GM18867 (cell line): ENCODE data around the gene CAMSAP3.
A peak's percentile ranks its signal among the peaks of the same experiment; 100 is the strongest.
"Not testable (repeated sequence)": the region's sequence is repeated elsewhere in the genome, so short reads cannot be mapped to it uniquely, and the experiment has no call there.

Experiments
- ATAC-seq: cut with Tn5 transposase; IDR thresholded peaks from one replicate; pipeline ENCODE4 v1.9.1; 2021; ENCODE audit warnings: mild to moderate bottlenecking, moderate library complexity; ENCODE audit not compliant: unreplicated experiment

The CAMSAP3 gene

DNA sequence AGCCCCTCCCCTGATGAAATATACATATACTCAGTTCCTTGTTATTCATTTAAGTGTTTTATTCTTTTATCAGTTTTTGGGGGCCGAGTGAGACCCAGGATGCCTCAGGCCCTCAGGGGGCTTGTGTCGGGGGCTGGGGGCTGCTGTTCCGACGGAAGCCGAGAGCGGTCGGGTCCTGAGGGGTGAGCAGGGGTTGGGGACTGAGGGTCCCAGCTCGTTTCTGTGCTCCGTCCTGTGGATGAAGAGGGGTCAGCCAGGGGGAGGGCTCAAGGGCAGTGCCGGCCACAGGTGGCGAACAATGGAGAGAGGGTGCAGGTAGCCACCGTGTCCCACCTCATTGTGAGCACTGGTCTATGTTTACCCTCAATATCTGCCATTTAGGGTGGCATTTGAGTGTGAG is 35.9 kb downstream of the CAMSAP3 start:
- no peak for ATAC-seq

DNA sequence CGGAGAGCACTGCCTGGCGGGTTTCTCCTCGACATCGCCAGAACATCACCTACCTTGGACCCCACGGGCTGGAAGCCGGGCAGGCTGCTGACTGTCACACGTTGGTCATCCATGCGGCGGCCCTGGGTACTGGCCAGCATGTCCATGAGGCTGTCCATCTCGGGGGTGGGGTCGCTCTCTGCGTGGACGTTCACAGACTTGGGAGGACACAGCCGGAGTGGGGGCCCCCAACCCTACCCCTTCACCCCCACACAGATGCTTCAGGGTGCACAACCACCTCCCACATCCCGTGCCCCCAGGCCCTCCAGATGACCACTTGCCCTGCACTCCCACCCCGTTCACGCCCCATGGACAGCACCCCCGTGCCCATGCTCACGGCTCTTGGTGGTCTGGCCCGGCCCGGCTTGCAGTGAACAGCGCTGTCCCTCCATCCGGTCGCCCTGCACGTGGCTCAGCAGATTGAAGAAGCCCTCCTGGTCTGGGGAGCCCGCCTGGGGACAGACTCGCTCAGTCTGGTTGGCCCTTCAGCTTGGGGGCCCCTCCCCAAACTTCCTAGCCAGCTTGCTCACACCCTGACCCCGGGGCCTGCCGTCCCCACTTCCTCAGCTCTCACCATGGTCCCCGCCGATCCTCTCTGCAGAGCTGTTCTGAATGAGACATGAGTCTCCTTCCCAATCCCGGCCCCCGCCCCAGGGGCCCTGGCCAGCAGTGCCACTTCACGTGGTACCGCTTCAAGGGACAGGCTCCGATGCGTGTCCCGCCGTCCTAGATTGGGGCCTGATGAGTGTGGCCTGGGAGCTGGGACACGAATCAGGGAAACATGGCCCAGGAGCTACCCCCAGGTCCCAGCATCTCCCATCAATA is 36.9 kb downstream of the CAMSAP3 start:
- no peak for ATAC-seq

DNA sequence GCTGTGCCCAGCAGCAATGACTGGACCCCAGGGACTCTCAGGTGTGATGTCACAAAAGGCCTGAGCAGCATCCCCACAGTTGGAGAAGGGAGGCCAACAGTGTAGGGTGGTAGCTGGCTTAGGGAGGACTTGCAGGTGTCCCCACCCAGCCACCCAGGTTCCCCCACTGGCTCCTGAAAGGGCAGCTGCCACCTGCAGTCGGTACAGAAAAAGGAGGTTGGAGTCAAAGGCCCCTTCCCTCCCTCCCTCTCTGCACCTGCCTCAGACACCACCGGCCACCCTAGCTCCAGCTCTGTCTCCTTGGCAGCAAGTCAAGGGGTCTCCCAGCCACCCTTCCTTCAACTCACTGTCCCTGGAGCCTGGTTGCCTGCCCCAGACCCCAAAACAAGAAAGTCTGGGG is 38.0 kb downstream of the CAMSAP3 start, which contains the start of gene PCP2:
TSS of gene PCP2 (minus strand) at position 22 of the 400 bp plus-strand sequence. CDS start 262 bp downstream, outside the sequence.
- ATAC-seq: no peak

DNA sequence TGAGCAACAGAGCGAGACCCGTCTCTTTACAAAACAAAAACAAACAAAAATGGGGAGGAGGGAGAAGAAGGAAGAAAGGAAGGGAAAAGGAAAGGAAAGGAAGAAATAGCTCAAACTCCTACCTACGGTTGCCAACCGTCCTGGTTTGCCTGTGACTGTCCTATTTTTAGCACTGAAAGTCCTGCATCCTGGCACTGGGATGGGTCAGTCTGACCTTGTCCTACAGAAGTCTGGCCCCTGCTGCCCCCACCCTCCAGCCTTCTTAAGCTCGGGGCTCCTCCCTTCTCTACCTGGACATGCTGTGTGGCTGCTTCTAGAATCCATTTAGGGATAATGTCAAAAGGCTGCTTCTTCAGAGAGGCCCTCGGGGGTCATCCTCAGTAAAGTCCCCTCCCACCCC is 40.0 kb downstream of the CAMSAP3 start:
- ATAC-seq: no peak

DNA sequence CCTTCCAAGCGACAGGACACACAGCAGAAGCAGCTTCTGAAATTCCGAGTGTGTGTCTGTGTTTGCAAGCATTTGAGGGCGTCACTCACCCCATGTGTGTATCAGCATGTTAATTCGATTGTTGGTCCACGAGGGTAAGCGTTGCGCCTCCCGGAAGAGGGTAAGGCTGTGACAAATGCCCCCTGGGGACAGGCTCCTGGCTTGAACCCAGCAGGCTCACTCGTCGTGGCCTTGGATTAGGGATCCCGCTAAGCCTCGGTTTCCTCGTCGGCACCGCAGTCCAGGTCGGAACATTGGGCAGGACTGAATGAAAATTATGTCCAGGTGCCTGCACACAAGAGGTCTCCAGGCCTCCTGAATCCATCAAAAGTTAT is 40.6 kb downstream of the CAMSAP3 start:
- ATAC-seq: no peak

DNA sequence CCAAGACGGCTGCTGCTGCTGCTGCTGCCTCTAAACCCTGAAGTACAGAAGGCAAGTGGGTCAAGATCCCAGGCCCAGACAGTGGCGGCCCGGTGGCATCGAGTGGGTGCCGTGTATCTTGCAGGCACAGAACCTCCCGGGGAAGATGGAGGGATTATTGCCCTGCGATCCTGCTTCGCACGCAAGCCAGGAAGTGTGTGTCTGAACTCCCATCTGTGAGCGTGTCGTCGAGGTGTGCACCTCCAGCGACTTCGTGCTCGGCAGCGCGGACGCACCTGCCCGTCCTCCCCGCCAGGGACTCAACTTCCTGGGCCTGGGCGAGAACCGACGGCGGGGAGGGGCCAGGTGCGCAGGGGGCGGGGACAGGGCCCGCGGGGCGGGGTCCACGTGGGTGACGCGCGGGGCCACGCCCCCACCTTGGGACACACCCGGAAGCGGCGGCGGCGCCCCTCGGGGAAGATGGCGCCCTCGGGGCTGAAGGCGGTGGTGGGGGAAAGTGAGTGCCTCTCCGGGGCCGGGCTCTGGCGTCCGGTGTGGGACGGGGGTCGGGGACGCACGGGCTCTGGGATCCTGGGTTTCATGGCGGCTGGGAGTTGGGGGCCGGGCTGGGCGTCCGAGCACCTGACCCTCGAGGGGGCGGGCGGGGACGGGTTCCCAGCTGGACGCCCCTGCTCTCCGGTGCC is 41.2 kb downstream of the CAMSAP3 start, which contains the start of gene STXBP2:
TSS of gene STXBP2 (plus strand) at position 420 of the 683 bp plus-strand sequence. CDS start at position 460, 40 bp downstream.
- ATAC-seq: peak; percentile 65

DNA sequence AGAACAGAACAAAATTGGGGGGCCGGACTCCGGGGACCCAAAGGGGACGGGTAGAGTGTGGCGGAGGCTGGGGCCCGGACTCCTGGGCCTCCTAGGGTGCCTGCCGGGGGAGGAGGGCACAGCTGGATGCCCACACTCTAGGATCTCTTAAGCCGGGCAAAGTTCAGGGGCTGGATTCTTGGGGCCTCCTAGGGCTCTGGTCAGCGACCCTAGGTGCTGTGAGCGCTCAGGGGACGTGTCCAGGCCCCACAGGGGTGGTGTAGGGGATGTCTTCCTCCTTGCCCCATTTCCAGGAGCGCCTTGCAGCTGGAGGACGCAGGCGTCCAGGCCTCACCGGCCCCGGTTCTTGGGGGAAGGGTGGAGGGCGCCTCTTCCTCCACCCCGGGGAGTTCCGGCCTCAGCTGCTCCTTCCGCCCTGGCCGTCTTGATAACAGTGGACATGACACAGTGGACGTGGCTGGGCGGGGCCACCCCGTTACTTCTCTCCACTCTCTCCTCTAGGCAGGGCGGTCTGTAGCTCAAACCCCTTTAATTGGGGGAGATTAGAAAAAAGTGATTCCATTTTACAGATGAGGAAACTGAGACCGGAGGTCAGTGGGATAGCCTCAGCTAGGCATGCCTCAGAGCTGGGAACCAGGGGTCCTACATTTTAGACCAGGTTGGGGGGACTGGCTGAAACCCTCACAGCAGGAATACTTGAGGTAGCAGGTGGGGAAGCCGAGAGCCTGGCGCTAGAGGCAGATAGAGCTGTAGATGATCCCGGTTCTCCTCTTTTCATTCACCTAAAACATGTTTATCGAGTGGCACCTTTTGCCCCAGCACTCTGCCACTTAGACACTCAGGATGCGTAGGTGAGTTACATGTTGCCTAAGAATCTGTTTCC is 42.0 kb downstream of the CAMSAP3 start:
- peak; percentile 25 for ATAC-seq

DNA sequence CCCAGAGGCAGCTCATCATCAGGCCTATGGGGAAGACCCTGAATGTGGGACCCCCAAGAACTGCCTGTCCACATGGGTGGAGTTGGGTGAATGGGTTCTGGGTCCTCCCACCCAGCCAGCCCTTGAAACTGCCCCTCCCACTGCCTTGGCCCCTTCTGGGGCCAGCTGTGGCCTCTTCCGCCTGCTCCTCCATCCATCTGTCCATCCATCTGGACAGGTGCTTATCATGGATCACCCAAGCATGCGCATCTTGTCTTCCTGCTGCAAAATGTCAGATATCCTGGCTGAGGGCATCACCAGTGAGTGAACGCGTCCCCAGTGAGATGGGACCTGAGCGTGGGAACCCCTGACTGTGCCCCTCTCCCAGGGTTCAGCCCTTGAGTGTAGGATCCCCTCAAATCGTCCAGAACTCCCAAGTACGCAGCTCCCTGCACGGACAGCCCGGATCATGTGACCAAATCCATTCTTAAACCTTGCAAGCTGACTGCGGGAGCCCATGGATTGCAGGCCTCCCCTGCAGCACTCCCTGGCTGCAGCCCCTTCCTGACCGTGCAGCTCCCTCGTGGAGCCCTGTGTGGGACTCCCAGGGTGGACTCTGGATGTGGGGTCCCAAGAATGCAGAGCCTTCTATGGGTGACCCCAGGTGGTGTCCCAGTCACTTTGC is 43.3 kb downstream of the CAMSAP3 start:
- ATAC-seq: no peak

DNA sequence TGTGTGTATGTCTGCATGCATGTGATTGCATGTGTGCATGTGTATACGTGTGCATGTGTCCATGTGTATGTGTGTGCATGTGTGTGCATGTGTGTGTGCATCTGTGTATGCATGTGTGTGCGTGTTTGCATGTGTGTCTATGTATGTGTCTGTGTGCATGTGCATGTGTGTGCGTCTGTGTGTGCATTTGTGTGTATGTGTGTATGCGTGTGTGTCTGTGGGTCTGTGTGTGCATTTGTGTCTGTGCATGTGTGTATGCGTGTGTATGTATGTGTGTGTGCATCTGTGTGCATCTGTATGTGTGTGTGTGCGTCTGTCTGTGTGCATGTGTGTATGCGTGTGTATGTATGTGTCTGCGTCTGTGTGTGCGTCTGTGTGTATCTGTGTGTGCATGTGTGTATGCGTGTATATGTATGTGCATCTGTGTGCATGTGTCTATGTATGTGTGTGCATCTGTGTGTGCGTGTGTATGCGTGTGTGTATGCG is 44.2 kb downstream of the CAMSAP3 start:
- no peak for ATAC-seq

DNA sequence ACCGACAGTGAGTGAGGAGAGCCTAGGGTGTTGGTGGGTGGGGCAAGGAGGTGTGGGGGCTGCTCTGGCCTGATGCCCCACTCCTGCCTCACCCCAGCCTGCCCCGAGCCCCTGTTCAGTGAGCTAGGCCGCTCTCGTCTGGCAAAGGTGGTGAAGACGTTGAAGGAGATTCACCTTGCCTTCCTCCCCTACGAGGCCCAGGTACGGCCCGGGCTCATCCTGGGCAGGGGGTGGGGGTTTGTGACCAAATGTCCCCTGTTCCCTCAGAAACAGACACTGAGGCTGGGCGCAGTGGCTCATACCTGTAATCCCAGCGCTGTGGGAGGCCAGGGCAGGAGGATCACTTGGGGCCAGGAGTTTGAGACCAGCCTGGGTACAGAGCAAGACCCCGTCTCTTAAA is 45.1 kb downstream of the CAMSAP3 start:
- no peak for ATAC-seq

DNA sequence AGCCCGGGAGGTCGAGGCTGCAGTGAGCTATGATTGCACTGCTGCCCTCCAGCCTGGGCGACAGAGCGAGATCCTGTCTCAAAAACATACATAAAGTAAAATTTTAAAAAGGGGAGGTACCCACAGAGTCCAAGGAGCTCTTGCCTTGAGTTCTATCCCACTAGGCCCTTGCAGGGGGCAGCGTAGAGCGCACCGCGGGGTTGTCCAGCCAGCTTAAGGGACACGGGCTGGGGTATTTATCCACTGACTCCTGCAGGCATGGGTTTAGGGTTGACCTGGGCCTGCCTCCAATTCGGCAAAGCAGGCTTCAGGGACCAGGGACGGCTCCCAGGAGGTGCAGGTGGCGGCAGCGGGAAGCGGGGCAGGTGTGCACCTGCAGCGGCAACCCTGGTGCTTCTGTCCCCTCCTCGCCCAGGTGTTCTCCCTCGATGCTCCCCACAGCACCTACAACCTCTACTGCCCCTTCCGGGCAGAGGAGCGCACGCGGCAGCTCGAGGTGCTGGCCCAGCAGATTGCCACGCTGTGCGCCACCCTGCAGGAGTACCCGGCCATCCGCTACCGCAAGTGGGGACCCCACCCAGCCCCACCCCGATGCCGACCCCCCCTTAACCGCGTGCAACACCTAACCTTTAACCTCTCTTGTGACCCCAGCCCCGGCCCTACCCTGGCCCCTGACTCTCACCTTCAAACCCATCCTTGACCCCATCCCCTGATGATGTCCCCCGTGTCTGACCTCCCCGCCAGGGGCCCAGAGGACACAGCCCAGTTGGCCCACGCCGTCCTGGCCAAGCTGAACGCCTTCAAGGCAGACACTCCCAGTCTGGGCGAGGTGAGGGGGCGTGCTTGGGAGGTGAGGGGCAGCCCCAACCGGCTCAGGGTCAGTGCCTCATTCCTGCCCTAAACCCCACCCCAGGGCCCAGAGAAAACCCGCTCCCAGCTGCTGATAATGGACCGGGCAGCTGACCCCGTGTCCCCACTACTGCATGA is 45.9 kb downstream of the CAMSAP3 start:
- no peak for ATAC-seq

DNA sequence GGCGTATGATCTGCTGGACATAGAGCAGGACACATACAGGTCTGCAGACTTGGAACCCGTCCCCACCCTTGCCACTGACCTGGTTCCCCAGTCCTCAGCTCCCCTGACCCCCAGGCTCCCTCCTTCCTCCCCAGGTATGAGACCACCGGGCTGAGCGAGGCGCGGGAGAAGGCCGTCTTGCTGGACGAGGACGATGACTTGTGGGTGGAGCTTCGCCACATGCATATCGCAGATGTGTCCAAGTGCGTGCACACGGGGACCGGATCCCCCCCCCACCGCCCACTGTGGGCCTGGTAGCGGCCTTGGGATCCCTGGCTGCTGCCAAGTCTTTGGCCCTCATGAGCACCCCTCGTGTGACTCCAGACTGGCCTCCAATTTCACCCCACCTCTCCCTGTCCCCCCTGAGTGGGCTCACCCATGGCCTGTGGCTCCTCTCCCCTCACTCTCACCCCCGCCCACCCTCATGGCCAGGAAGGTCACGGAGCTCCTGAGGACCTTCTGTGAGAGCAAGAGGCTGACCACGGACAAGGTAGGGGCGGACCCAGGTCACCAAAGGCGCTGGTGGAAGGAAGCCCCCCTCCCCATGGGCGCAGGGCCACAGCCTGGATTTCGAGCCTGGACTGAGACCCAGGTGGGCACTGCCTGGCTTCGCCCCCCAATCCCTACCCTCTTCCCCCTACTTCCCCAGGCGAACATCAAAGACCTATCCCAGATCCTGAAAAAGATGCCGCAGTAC is 46.8 kb downstream of the CAMSAP3 start:
- no peak for ATAC-seq

DNA sequence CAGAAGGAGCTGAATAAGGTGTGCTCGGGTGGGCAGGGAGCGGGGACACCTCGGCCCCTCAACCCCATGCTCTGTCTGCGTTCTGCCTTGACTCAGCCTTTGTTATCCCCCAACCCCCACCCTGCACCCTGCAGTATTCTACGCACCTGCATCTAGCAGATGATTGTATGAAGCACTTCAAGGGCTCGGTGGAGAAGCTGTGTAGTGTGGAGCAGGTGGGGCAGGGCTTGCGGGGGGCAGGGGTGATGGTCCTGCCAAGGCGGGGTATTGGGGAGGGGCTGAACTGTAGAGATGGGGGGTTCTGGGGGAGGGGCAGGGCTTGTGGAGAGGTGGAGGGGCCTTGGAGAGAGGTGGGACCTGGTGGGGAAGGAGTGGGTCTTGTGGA is 47.4 kb downstream of the CAMSAP3 start:
- no peak for ATAC-seq

DNA sequence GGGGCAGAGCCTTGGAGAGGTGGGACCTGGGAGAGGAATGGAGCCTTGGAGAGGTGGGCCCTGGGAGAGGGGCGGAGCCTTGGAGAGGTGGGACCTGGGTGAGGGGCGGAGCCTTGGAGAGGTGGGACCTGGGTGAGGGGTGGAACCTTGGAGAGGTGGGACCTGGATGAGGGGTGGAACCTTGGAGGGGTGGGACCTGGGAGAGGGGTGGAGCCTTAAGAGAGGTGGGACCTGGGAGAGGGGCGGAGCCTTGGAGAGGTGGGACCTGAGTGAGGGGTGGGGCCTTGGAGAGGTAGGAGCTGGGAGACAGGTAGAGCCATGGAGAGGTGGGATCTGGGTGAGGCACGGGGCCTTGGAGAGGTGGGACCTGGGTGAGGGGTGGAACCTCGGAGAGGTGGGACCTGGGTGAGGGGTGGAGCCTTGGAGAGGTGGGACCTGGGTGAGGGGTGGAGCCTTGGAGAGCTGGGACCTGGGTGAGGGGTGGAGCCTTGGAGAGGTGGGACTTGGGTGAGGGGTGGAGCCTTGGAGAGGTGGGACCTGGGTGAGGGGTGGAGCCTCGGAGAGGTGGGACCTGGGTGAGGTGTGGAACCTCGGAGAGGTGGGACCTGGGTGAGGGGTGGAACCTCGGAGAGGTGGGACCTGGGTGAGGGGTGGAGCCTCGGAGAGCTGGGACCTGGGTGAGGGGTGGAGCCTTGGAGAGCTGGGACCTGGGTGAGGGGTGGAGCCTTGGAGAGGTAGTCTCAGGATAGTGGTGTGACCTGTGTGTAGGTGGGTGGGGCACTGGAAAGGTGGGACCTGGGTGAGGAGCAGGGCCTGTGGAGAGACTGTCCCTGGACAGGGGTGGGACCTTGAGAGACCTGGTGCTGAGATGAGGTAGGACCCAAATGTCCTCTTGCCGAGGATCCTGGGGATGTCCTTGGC is 48.2 kb downstream of the CAMSAP3 start:
- not testable (repeated sequence) for ATAC-seq

DNA sequence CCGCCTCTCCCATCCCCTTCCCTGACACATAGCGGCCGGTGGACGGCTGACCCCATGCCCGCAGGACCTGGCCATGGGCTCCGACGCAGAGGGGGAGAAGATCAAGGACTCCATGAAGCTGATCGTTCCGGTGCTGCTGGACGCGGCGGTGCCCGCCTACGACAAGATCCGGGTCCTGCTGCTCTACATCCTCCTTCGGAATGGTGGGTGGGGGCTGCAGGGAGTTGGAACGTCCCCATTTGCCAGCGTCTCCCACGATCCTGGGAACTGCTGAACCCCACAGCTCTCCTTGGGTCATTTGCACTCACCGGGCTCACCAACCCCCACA is 48.9 kb downstream of the CAMSAP3 start:
- ATAC-seq: no peak

DNA sequence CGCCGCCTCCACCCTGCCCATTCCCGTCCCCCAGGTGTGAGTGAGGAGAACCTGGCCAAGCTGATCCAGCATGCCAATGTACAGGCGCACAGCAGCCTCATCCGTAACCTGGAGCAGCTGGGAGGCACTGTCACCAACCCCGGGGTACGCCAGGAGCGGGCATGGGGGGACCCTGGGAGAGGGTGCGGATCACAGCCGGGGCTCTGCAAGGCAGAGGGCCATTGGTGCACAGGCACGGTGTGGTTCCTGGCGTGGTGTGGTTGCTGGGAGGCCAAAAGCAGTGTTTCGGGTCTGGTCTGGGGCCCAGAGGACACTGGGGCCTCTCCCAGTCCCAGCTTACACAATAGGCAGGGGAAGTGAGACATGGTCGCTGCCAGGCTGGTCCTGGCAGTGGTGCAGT is 49.5 kb downstream of the CAMSAP3 start:
- no peak for ATAC-seq

DNA sequence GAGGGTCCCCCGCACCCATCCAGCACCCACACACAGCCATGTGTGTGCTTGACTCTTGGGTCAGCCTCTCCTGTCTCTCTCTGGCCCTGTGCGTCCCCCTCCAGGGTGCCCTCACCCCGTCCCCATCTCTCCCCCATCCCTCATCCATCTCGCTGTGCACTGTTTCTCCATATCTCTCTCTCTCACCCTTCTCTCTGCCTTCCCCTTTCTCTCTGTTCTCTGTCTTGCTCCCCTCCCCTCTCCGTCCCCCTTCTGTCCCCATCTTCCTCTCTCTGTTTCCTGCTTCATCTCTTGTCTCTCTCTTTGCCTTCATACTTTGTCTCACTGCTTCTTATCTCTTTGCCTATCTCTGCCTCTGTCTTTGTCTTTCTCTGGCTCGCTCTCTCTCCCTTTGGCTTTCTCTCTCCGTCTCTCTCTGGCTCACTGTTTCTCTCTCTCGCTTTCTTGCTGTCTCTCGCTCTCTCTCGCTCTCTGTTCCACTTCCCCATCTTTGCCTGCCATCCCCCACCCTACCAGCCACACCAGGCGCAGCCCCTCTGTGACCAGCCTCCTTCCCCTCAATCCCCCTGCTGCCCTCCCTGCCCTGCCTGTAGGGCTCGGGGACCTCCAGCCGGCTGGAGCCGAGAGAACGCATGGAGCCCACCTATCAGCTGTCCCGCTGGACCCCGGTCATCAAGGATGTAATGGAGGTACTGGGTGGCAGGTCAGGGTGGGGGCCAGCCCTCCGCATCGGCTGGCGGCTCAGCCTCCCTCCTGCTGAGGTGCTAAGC is 50.2 kb downstream of the CAMSAP3 start:
- ATAC-seq: no peak
